Right lobe of liver (tissue), 4 donors: Measurements from ENCODE around the gene MCUB.

Experiments used
- CTCF ChIP-seq, 4 donors: fragments of 200-600 bp in 3 of 4; fragments of 450-650 bp in 1 of 4; IDR thresholded peaks; one replicate each; pipeline versions ENCODE4 v1.5.1 to v1.8.0; 2016 to 2022; ENCODE audit warnings: antibody characterized with exemption in 4 of 4, mild to moderate bottlenecking in 2 of 4
- POLR2A ChIP-seq: fragments of 450-650 bp; IDR thresholded peaks from one replicate; pipeline ENCODE4 v1.6.1; 2017; ENCODE audit warnings: antibody characterized with exemption, mild to moderate bottlenecking
- donor health status: DM: no; HTN: no; CAD: no.
- donor health status: DM: no; HTN: no; CAD: no.
- donor health status: DM: no; HTN: yes; CAD: no.

- peak; percentile 54 to 64 (median 56) for TF ChIP-seq CTCF (IDR thresholded peaks at IDR 0.05)
- TF ChIP-seq POLR2A, result peak; percentile 63
Observed at GRCh38 chr4:109702950-109703663, 143.1 kb downstream of the MCUB start, which contains the start of gene CASP6.
